Stimulated activated CD4-positive, alpha-beta T cell treated with anti-CD3 and anti-CD28 coated beads, TNF-alpha, amount 100 ng/mL, for 4 hours (primary cell): ENCODE results near the gene LZTR1.
"Not testable (repeated sequence)": the region's sequence is repeated elsewhere in the genome, so short reads cannot be mapped to it uniquely, and the experiment has no call there.

Experiments used
- DNase-seq, 3 experiments: peaks; one replicate each; pipeline ENCODE4 v3.0.0-alpha.2; 2020; ENCODE audit warnings: low read depth in 3 of 3

The LZTR1 gene

GRCh38 chr22:20965888-20966855 is 15.9 kb upstream of the LZTR1 start:
- no peak for DNase-seq

- no peak for DNase-seq
Measured at GRCh38 chr22:20966883-20967696, 15.0 kb upstream of the LZTR1 start, which contains the start of gene AIFM3. AIFM3 (plus strand) TSS chr22:20967255; CDS start chr22:20967945, 690 bp downstream.

- no peak for DNase-seq
Measured at GRCh38 chr22:20967697-20968211, 14.3 kb upstream of the LZTR1 start.

- no peak for DNase-seq
Measured at GRCh38 chr22:20968281-20968977, 13.7 kb upstream of the LZTR1 start.

- DNase-seq: no peak
Measured at GRCh38 chr22:20970939-20971657, 11.0 kb upstream of the LZTR1 start.

GRCh38 chr22:20972014-20972694 is 9.9 kb upstream of the LZTR1 start:
- DNase-seq: not testable (repeated sequence)

- no peak for DNase-seq
Measured at GRCh38 chr22:20972933-20973577, 9.0 kb upstream of the LZTR1 start.

- DNase-seq: no peak
Measured at GRCh38 chr22:20973634-20974286, 8.3 kb upstream of the LZTR1 start.

GRCh38 chr22:20974336-20974955 is 7.7 kb upstream of the LZTR1 start:
- no peak for DNase-seq

- DNase-seq: no peak
Measured at GRCh38 chr22:20975541-20976290, 6.4 kb upstream of the LZTR1 start.

GRCh38 chr22:20976291-20976877 is 5.7 kb upstream of the LZTR1 start:
- DNase-seq: no peak

GRCh38 chr22:20977019-20977418 is 5.1 kb upstream of the LZTR1 start:
- DNase-seq: no peak

GRCh38 chr22:20977516-20978170 is 4.5 kb upstream of the LZTR1 start:
- no peak for DNase-seq

- no peak for DNase-seq
Measured at GRCh38 chr22:20978419-20978818, 3.7 kb upstream of the LZTR1 start.

- DNase-seq: peak; percentile 38 to 58 (median 51)
Measured at GRCh38 chr22:20979243-20979809, 2.8 kb upstream of the LZTR1 start.

GRCh38 chr22:20979940-20980453 is 2.1 kb upstream of the LZTR1 start:
- no peak for DNase-seq

- DNase-seq: no peak
Measured at GRCh38 chr22:20980523-20980922, 1.6 kb upstream of the LZTR1 start.
